Activated CD8-positive, alpha-beta memory T cell treated with anti-CD3 and anti-CD28 coated beads, Interleukin-2, amount 50 U/mL, for 48 hours (primary cell): ENCODE results near the gene TNFAIP6.
"Not testable (repeated sequence)": the region's sequence is repeated elsewhere in the genome, so short reads cannot be mapped to it uniquely, and the experiment has no call there.

Experiments used
- DNase-seq: peaks from one replicate; pipeline ENCODE4 v3.0.0-alpha.2; 2020

TNFAIP6 gene

GRCh38 chr2:151357359-151357758, at the start of gene TNFAIP6:
TNFAIP6 (plus strand) TSS chr2:151357592; CDS start chr2:151357667, 75 bp downstream.
- DNase-seq: no peak

GRCh38 chr2:151310313-151310712, 47.1 kb upstream of the TNFAIP6 start:
- not testable (repeated sequence) for DNase-seq

- DNase-seq: not testable (repeated sequence)
Measured at GRCh38 chr2:151312440-151312839, 45.0 kb upstream of the TNFAIP6 start.

GRCh38 chr2:151315381-151315903, 42.0 kb upstream of the TNFAIP6 start:
- DNase-seq: no peak

GRCh38 chr2:151325581-151326095, 31.8 kb upstream of the TNFAIP6 start:
- DNase-seq: no peak

- no peak for DNase-seq
Measured at GRCh38 chr2:151326554-151326953, 30.8 kb upstream of the TNFAIP6 start.

GRCh38 chr2:151329998-151330397, 27.4 kb upstream of the TNFAIP6 start:
- DNase-seq: no peak

GRCh38 chr2:151333083-151333482, 24.3 kb upstream of the TNFAIP6 start:
- DNase-seq: no peak

- no peak for DNase-seq
Measured at GRCh38 chr2:151334082-151334815, 23.1 kb upstream of the TNFAIP6 start.

GRCh38 chr2:151336863-151337371, 20.5 kb upstream of the TNFAIP6 start:
- DNase-seq: no peak

GRCh38 chr2:151337643-151338042, 19.7 kb upstream of the TNFAIP6 start:
- DNase-seq: no peak

- DNase-seq: no peak
Measured at GRCh38 chr2:151338115-151338514, 19.3 kb upstream of the TNFAIP6 start.

GRCh38 chr2:151343073-151343472, 14.3 kb upstream of the TNFAIP6 start:
- DNase-seq: no peak

- DNase-seq: not testable (repeated sequence)
Measured at GRCh38 chr2:151344191-151344590, 13.2 kb upstream of the TNFAIP6 start.

- DNase-seq: no peak
Measured at GRCh38 chr2:151344906-151345305, 12.5 kb upstream of the TNFAIP6 start.

- DNase-seq: no peak
Measured at GRCh38 chr2:151347294-151347693, 10.1 kb upstream of the TNFAIP6 start.

- no peak for DNase-seq
Measured at GRCh38 chr2:151347906-151348305, 9.5 kb upstream of the TNFAIP6 start.

GRCh38 chr2:151350579-151351195, 6.7 kb upstream of the TNFAIP6 start:
- DNase-seq: no peak

- DNase-seq: no peak
Measured at GRCh38 chr2:151353995-151354394, 3.4 kb upstream of the TNFAIP6 start.

- no peak for DNase-seq
Measured at GRCh38 chr2:151354807-151355206, 2.6 kb upstream of the TNFAIP6 start.

- no peak for DNase-seq
Measured at GRCh38 chr2:151358166-151358970, 976 bp downstream of the TNFAIP6 start.

- DNase-seq: no peak
Measured at GRCh38 chr2:151359768-151360461, 2.5 kb downstream of the TNFAIP6 start.
